ENCODE data around the gene LIN52. TPM values are rescaled to one million over a fixed set of nuclear protein-coding genes. Genes with fewer than 3 reads are reported as not detected.

LIN52 gene
- total and polyA plus RNA-seq, 9 of the 15 experiments (the other 6 are each of a cell fraction or from before 2014, with no cell fraction given) = 4.6 to 11.8 (median 9.2) TPM

GRCh38 chr14:74240794-74241651 lies 156.3 kb downstream of the LIN52 start:
- FAIRE-seq (no peak), DNase-seq (ENCODE audit: extremely low read depth in 1 of 4, low spot score in 3 of 4) (no peak)
- H3K9ac ChIP-seq (ENCODE audit: insufficient read depth in 1 of 2, low read depth in 2 of 2, low read length in 2 of 2) = no peak overlapping the region

GRCh38 chr14:74241652-74242017 lies 156.9 kb downstream of the LIN52 start:
- FAIRE-seq (no peak), DNase-seq (ENCODE audit: extremely low read depth in 1 of 4, low spot score in 3 of 4) (no peak), ATAC-seq (no peak)
- ChIA-PET POLR2A (interaction anchor here (1.1 kb wide), 1 partner anchor 8 kb away, joined by 3 read pairs; no protein-coding TSS in a partner anchor), CTCF (ENCODE audit: low intra/inter-chr PET ratio) (no interaction called here)
- Histone ChIP-seq H3K4me3 (no peak overlapping the region), H4K20me1 (replicated peaks; ENCODE audit: control insufficient read depth, insufficient read depth, low read length) (no peaks in the 10 kb centered on the region), H3K27me3 (ENCODE audit: control insufficient read depth in 2 of 2, insufficient read depth in 2 of 2, low read length in 2 of 2) (peaks cover 25 to 68% of the 10 kb centered on the region in 2 experiments), H2AFZ (ENCODE audit: low read depth, low read length) (no peak overlapping the region), H3K27ac (ENCODE audit: extremely low read depth, low read depth, low read length) (no peak overlapping the region), H3K4me1 (replicated peaks in 1 of 2; ENCODE audit: control insufficient read depth in 2 of 2, insufficient read depth in 2 of 2, low read length in 2 of 2) (peaks cover 0 to 14% of the 10 kb centered on the region in 2 experiments; a peak in 2 of 5 replicates), H3K36me3 (ENCODE audit: control insufficient read depth, insufficient read depth, low read length) (no peaks in the 10 kb centered on the region), H3K79me2 (ENCODE audit: control insufficient read depth, insufficient read depth, low read length) (no peaks in the 10 kb centered on the region), H3K4me2 (ENCODE audit: insufficient read depth, low read length) (no peak overlapping the region), H3K9ac (ENCODE audit: insufficient read depth in 1 of 2, low read depth in 2 of 2, low read length in 2 of 2) (no peak overlapping the region), H3K9me1 (ENCODE audit: control insufficient read depth, insufficient read depth, low read length) (no peaks in the 10 kb centered on the region), H3K9me3 (replicated peaks; ENCODE audit: control insufficient read depth, insufficient read depth, low read depth, low read length) (no peaks in the 10 kb centered on the region)
- in situ Hi-C loops (cut with MboI) = loop anchor here (5.0 kb wide), 1 partner anchor 124 kb away; no protein-coding TSS in a partner anchor
- TF ChIP-seq MAZ (CRISPR knock-in tag; conservative IDR thresholded peaks at IDR 0.05 in 1 of 2, IDR thresholded peaks at IDR 0.05 in 1 of 2) = no peak
- TF ChIP-seq U2AF1 (optimal IDR thresholded peaks at IDR 0.05; ENCODE audit: low read depth, low read length) = no peak
- no peak for TF ChIP-seq GTF2B (IDR thresholded peaks at IDR 0.05; ENCODE audit: extremely low read depth, insufficient read length)
- TF ChIP-seq ARID3B (CRISPR knock-in tag; IDR thresholded peaks at IDR 0.05; ENCODE audit: borderline replicate concordance) = no peak
- intact Hi-C loops (cut with micrococcal nuclease) = no loop called here
- BruUV-seq (replicated peaks) = no TSS peak
- WGBS (ENCODE audit: insufficient coverage, low coverage, missing lambda C conversion rate) = under 1% methylated on average over 9 of the region's 14 CpGs

More at GRCh38 chr14:74240794-74241651, 156.3 kb downstream of the LIN52 start:
- H3K27me3 ChIP-seq (ENCODE audit: control insufficient read depth in 2 of 2, insufficient read depth in 2 of 2, low read length in 2 of 2) = peaks cover 21 to 62% of the 10 kb centered on the region in 2 experiments
- H3K4me1 ChIP-seq (replicated peaks in 1 of 2; ENCODE audit: control insufficient read depth in 2 of 2, insufficient read depth in 2 of 2, low read length in 2 of 2) = peaks cover 0 to 14% of the 10 kb centered on the region in 2 experiments; a peak in 2 of 5 replicates
- H3K27ac ChIP-seq (ENCODE audit: extremely low read depth, low read depth, low read length) = no peak overlapping the region
- H3K79me2 ChIP-seq (ENCODE audit: control insufficient read depth, insufficient read depth, low read length) = no peaks in the 10 kb centered on the region
- WGBS (ENCODE audit: insufficient coverage, low coverage, missing lambda C conversion rate) = 17% methylated on average over 24 of the region's 80 CpGs
- intact Hi-C loops (cut with micrococcal nuclease) (no loop called here), in situ Hi-C loops (cut with MboI) (loop anchor here (5.0 kb wide), 1 partner anchor 124 kb away; no protein-coding TSS in a partner anchor)
- CTCF ChIA-PET (ENCODE audit: low intra/inter-chr PET ratio) = no interaction called here
- ATAC-seq = no peak
- H3K4me2 ChIP-seq (ENCODE audit: insufficient read depth, low read length) = no peak overlapping the region
- H4K20me1 ChIP-seq (replicated peaks; ENCODE audit: control insufficient read depth, insufficient read depth, low read length) = no peaks in the 10 kb centered on the region
- POLR2A ChIA-PET = no interaction called here
- no TSS peak for BruUV-seq (replicated peaks)
- H3K9me3 ChIP-seq (replicated peaks; ENCODE audit: control insufficient read depth, insufficient read depth, low read depth, low read length) = no peaks in the 10 kb centered on the region
- H2AFZ ChIP-seq (ENCODE audit: low read depth, low read length) = no peak overlapping the region
- TF ChIP-seq CBX8 (IDR thresholded peaks at IDR 0.05; ENCODE audit: borderline replicate concordance, extremely low read depth, low read depth, low read length, poor library complexity, severe bottlenecking) (peak; percentile 40), ZNF232 (CRISPR knock-in tag; IDR thresholded peaks at IDR 0.05) (no peak)
- no peaks in the 10 kb centered on the region for H3K9me1 ChIP-seq (ENCODE audit: control insufficient read depth, insufficient read depth, low read length)
- H3K4me3 ChIP-seq = no peak overlapping the region
- no peaks in the 10 kb centered on the region for H3K36me3 ChIP-seq (ENCODE audit: control insufficient read depth, insufficient read depth, low read length)
